Measurements from ENCODE around the gene TCAF1.

The TCAF1 gene

GRCh38 chr7:143913945-143914615 is 12.1 kb upstream of the TCAF1 start:
- TF ChIP-seq, protein P1, sequence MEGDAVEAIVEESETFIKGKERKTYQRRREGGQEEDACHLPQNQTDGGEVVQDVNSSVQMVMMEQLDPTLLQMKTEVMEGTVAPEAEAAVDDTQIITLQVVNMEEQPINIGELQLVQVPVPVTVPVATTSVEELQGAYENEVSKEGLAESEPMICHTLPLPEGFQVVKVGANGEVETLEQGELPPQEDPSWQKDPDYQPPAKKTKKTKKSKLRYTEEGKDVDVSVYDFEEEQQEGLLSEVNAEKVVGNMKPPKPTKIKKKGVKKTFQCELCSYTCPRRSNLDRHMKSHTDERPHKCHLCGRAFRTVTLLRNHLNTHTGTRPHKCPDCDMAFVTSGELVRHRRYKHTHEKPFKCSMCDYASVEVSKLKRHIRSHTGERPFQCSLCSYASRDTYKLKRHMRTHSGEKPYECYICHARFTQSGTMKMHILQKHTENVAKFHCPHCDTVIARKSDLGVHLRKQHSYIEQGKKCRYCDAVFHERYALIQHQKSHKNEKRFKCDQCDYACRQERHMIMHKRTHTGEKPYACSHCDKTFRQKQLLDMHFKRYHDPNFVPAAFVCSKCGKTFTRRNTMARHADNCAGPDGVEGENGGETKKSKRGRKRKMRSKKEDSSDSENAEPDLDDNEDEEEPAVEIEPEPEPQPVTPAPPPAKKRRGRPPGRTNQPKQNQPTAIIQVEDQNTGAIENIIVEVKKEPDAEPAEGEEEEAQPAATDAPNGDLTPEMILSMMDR (IDR thresholded peaks at IDR 0.05; ENCODE audit: borderline replicate concordance, insufficient read depth, low read depth, low read length), result no peak
- H3K4me3 ChIP-seq (ENCODE audit: low read depth, low read length), result no peak overlapping the region

DNA sequence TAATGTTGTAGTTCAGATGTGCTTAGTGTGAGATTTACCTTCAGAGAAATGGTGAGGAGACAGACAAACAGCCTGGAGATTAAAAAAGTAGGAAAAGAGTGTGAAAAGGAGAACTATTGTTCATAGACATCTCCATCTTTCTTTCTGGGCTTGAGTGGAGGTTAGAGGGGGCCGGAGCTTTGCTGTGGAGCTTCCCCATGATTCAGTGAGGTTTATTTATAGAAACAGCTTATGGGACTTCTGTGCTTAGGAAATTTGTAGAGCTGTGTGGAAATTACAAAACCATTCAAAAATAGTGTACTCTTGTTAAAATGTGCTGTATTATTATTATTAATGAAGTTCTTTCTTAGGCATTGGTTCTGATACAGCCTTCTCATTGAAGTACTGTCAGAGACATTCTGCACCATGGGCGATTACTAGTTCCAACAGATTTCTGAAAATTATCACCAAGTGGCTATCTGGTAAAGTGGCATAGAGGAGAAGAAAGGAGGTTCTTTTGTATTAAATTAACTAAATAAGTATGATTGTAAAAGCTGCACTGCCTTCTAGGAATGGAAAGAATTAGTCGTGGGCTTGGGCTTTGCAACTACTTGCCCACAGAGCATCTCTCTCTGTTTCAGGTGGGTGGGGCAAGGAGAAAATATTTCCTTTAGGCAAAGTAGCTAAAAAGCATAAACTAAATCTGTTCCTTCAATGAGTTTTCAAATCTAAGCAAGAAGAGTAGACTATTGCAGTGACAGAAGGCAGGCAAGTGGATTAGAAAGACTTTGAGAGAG is 8.7 kb upstream of the TCAF1 start:
- TF ChIP-seq, protein P1 (IDR thresholded peaks at IDR 0.05; ENCODE audit: borderline replicate concordance, insufficient read depth, low read depth, low read length), result no peak

DNA sequence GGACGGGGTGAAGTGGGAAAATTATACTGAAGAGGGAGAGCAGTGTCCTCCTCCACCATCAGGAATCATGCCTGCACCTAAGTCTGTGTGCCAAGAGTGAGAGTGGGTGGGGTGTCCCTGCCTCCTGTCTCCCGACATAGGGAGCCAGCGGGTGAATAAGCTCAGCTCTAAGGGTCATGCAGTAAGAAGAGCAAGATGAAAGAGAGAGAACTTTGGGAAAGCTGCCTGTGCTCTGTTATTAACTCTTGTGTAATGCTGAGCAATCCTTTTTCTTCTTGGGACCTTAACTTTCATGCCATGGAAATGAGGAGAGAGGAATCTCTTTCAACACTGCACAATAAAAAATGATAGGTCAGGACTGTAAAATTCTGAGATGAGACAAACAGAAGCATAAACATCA is 7.9 kb upstream of the TCAF1 start:
- TF ChIP-seq, protein P1 (IDR thresholded peaks at IDR 0.05; ENCODE audit: borderline replicate concordance, insufficient read depth, low read depth, low read length), result no peak
- no peak overlapping the region for H3K4me3 ChIP-seq (ENCODE audit: low read depth, low read length)

More for the DNA sequence above, 8.7 kb upstream of the TCAF1 start:
- H3K4me3 ChIP-seq (ENCODE audit: low read depth, low read length), result no peak overlapping the region

GRCh38 chr7:143908120-143908519 is 6.1 kb upstream of the TCAF1 start:
- H3K4me3 ChIP-seq (ENCODE audit: low read depth, low read length), result no peak overlapping the region
- TF ChIP-seq, protein P1 (IDR thresholded peaks at IDR 0.05; ENCODE audit: borderline replicate concordance, insufficient read depth, low read depth, low read length), result no peak

DNA sequence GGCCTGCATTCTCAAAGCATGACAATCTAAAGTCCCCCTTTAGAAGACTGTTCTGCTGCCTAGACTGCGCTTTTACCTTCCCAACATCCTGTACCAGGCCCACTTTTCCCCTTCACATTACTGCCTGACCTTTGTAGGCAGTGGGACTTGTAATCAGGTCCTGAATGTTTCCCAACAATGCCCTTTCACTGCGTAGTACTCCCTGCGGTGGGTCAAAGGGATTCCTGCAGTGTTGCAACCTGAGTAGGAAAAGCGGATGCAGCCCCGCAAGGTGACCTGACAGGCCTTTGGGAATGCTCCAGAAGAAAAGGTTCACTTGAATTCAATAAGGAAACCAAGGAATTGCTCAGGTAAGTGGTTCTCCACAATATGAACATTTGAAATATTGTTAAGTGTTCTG is 4.9 kb upstream of the TCAF1 start:
- TF ChIP-seq, protein P1 (IDR thresholded peaks at IDR 0.05; ENCODE audit: borderline replicate concordance, insufficient read depth, low read depth, low read length), result no peak
- H3K4me3 ChIP-seq (ENCODE audit: low read depth, low read length), result no peak overlapping the region

DNA sequence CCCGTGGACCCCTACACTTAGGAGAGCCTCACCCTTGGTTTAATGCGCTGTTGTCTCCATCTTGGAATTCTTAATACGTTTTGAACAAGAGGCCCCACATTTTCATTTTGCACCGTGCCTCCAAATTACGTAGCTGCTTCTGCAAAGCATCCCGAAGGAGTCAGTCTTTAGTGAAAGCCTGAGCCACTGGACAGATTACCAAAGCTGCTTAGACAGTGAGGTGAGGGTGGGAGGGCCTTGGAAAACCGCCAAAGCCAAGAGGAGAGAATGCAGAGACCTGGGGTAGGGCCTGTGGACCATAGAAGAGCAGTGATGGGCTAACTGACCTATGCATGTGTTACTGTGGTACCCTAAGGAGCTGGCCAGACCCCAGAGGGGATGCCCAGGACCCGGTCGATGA is 4.2 kb upstream of the TCAF1 start:
- H3K4me3 ChIP-seq (ENCODE audit: low read depth, low read length), result no peak overlapping the region
- TF ChIP-seq, protein P1 (IDR thresholded peaks at IDR 0.05; ENCODE audit: borderline replicate concordance, insufficient read depth, low read depth, low read length), result no peak

GRCh38 chr7:143905509-143905908 is 3.5 kb upstream of the TCAF1 start:
- TF ChIP-seq, protein P1 (IDR thresholded peaks at IDR 0.05; ENCODE audit: borderline replicate concordance, insufficient read depth, low read depth, low read length), result no peak
- H3K4me3 ChIP-seq (ENCODE audit: low read depth, low read length), result no peak overlapping the region
